ENCODE data around the gene ITSN2.

GRCh38 chr2:24181849-24182248 lies 178.5 kb downstream of the ITSN2 start:
- TF ChIP-seq CTCF (IDR thresholded peaks at IDR 0.05) (no peak), POLR2A (IDR thresholded peaks at IDR 0.05) (no peak), POLR2AphosphoS5 (IDR thresholded peaks at IDR 0.05) (no peak)
